Mesendoderm (in vitro differentiated cells): Measurements from ENCODE around the gene GMDS.
A peak's percentile ranks its signal among the peaks of the same experiment; 100 is the strongest.

Experiments used
- DNase-seq: peaks from one replicate; pipeline ENCODE4 v3.0.0; 2013
- H2AK5ac ChIP-seq: 2 replicates; pipeline ENCODE4 v1.6.1; 2013; ENCODE audit warnings: low read length, inconsistent platforms
- H2BK120ac ChIP-seq: 2 replicates; pipeline ENCODE4 v1.6.1; 2013; ENCODE audit warnings: low read depth, mild to moderate bottlenecking, low read length, moderate library complexity, mixed read lengths
- H2BK15ac ChIP-seq: replicated peaks from 2 replicates; pipeline ENCODE4 v1.6.1; 2013; ENCODE audit warnings: low read depth, mild to moderate bottlenecking, moderate library complexity
- H2BK5ac ChIP-seq: 2 replicates; pipeline ENCODE4 v1.6.1; 2013; ENCODE audit warnings: low read length, inconsistent platforms
- H3K18ac ChIP-seq: 2 replicates; pipeline ENCODE4 v1.6.1; 2013; ENCODE audit warnings: mild to moderate bottlenecking, low read length, mixed read lengths
- H3K23ac ChIP-seq: one replicate; pipeline ENCODE4 v1.6.1; 2013; ENCODE audit warnings: low read length
- H3K27ac ChIP-seq: 2 replicates; pipeline ENCODE4 v1.5.1; 2013; ENCODE audit warnings: low read depth, mild to moderate bottlenecking, inconsistent platforms, low read length, moderate library complexity
- H3K27me3 ChIP-seq: 2 replicates; pipeline ENCODE4 v1.6.1; 2013; ENCODE audit warnings: low read length, control low read depth, mild to moderate bottlenecking, inconsistent platforms; ENCODE audit not compliant: insufficient read depth, poor library complexity
- H3K36me3 ChIP-seq: 2 replicates; pipeline ENCODE4 v1.6.1; 2013; ENCODE audit warnings: low read length, inconsistent platforms; ENCODE audit not compliant: control insufficient read depth, insufficient read depth
- H3K4ac ChIP-seq: one replicate; pipeline ENCODE4 v1.6.1; 2013; ENCODE audit warnings: low read depth, mild to moderate bottlenecking, low read length, moderate library complexity
- H3K4me1 ChIP-seq: 2 replicates; pipeline ENCODE4 v1.6.1; 2013; ENCODE audit warnings: low read depth, low read length, inconsistent platforms; ENCODE audit not compliant: control insufficient read depth
- H3K4me2 ChIP-seq: 2 replicates; pipeline ENCODE4 v1.6.1; 2013; ENCODE audit warnings: low read length
- H3K4me3 ChIP-seq: 2 replicates; pipeline ENCODE4 v1.5.1; 2013; ENCODE audit warnings: mild to moderate bottlenecking, low read length
- H3K56ac ChIP-seq: one replicate; pipeline ENCODE4 v1.6.1; 2013; ENCODE audit warnings: low read length
- H3K79me1 ChIP-seq: 2 replicates; pipeline ENCODE4 v1.6.1; 2013; ENCODE audit warnings: low read length, inconsistent platforms
- H3K79me2 ChIP-seq: 2 replicates; pipeline ENCODE4 v1.6.1; 2013; ENCODE audit warnings: mild to moderate bottlenecking, low read length; ENCODE audit not compliant: control insufficient read depth, insufficient read depth
- H3K9ac ChIP-seq: 2 replicates; pipeline ENCODE4 v1.6.1; 2013; ENCODE audit warnings: low read length, inconsistent platforms
- H4K5ac ChIP-seq: one replicate; pipeline ENCODE4 v1.6.1; 2013; ENCODE audit warnings: low read length
- H4K8ac ChIP-seq: one replicate; pipeline ENCODE4 v1.6.1; 2013; ENCODE audit warnings: low read depth, mild to moderate bottlenecking, control low read depth, low read length, moderate library complexity
- WGBS: extraction: QIAGEN DNeasy Blood & Tissue Kit; methylation state at CpG from one replicate; pipeline ENCODE4 v1.1.7; 2013; ENCODE audit warnings: low lambda C conversion rate, missing lambda C conversion rate; ENCODE audit not compliant: insufficient coverage; ENCODE audit errors: extremely low coverage; 5-methylcytosine and 5-hydroxymethylcytosine counted together

Gene GMDS

GRCh38 chr6:1738558-1739081, 506.8 kb downstream of the GMDS start:
- no peak overlapping the region for H4K5ac ChIP-seq
- H3K56ac ChIP-seq, result no peak overlapping the region
- H2BK15ac ChIP-seq, result no peak overlapping the region
- H3K18ac ChIP-seq, result no peak overlapping the region
- H2BK5ac ChIP-seq, result no peak overlapping the region
- H3K23ac ChIP-seq, result no peak overlapping the region
- H3K27me3 ChIP-seq, result no peaks in the 10 kb centered on the region
- H2AK5ac ChIP-seq, result no peak overlapping the region
- H3K4me2 ChIP-seq, result no peak overlapping the region
- no peak for DNase-seq
- no peaks in the 10 kb centered on the region for H3K79me2 ChIP-seq
- H3K4ac ChIP-seq, result no peak overlapping the region
- H4K8ac ChIP-seq, result no peak overlapping the region
- no peak overlapping the region for H3K4me3 ChIP-seq
- no peaks in the 10 kb centered on the region for H3K36me3 ChIP-seq
- no peak overlapping the region for H3K27ac ChIP-seq
- H3K4me1 ChIP-seq, result no peaks in the 10 kb centered on the region
- no CpG with 5 or more reads among the region's 6 CpGs for WGBS
- no peak overlapping the region for H3K9ac ChIP-seq
- no peaks in the 10 kb centered on the region for H3K79me1 ChIP-seq
- no peak overlapping the region for H2BK120ac ChIP-seq

GRCh38 chr6:1737463-1738311, 507.7 kb downstream of the GMDS start:
- Histone ChIP-seq H3K36me3 (no peaks in the 10 kb centered on the region), H3K4me3 (no peak overlapping the region), H2BK120ac (no peak overlapping the region), H3K18ac (no peak overlapping the region), H3K27ac (no peak overlapping the region), H3K4me2 (no peak overlapping the region), H3K4me1 (no peaks in the 10 kb centered on the region), H3K4ac (no peak overlapping the region), H4K5ac (no peak overlapping the region), H2BK15ac (no peak overlapping the region), H2AK5ac (no peak overlapping the region), H3K79me2 (no peaks in the 10 kb centered on the region), H3K79me1 (no peaks in the 10 kb centered on the region), H2BK5ac (no peak overlapping the region), H3K9ac (no peak overlapping the region), H3K56ac (peak overlapping the region; percentile 30), H3K27me3 (no peaks in the 10 kb centered on the region), H4K8ac (no peak overlapping the region), H3K23ac (no peak overlapping the region)
- DNase-seq, result no peak
- no CpG with 5 or more reads among the region's 6 CpGs for WGBS

- Histone ChIP-seq H2BK120ac (no peak overlapping the region), H4K5ac (no peak overlapping the region), H3K9ac (no peak overlapping the region), H2BK5ac (no peak overlapping the region), H3K27me3 (no peaks in the 10 kb centered on the region), H3K18ac (no peak overlapping the region), H3K56ac (no peak overlapping the region), H3K4me2 (no peak overlapping the region), H3K4ac (no peak overlapping the region), H3K4me3 (no peak overlapping the region), H3K36me3 (no peaks in the 10 kb centered on the region), H2AK5ac (no peak overlapping the region), H3K79me1 (no peaks in the 10 kb centered on the region), H2BK15ac (no peak overlapping the region), H4K8ac (no peak overlapping the region), H3K23ac (no peak overlapping the region), H3K79me2 (no peaks in the 10 kb centered on the region), H3K27ac (no peak overlapping the region), H3K4me1 (no peaks in the 10 kb centered on the region)
- DNase-seq, result peak; percentile 23
- WGBS, result no CpG with 5 or more reads among the region's 6 CpGs
Observed at GRCh38 chr6:1736346-1737105, 508.9 kb downstream of the GMDS start.

- Histone ChIP-seq H4K8ac (no peak overlapping the region), H3K27me3 (no peaks in the 10 kb centered on the region), H2AK5ac (no peak overlapping the region), H2BK5ac (no peak overlapping the region), H2BK15ac (no peak overlapping the region), H3K79me1 (no peaks in the 10 kb centered on the region), H3K9ac (no peak overlapping the region), H4K5ac (no peak overlapping the region), H3K18ac (no peak overlapping the region), H3K23ac (no peak overlapping the region), H3K56ac (no peak overlapping the region), H3K36me3 (no peaks in the 10 kb centered on the region), H3K4ac (no peak overlapping the region), H3K27ac (no peak overlapping the region), H2BK120ac (no peak overlapping the region), H3K4me3 (no peak overlapping the region), H3K4me1 (no peaks in the 10 kb centered on the region), H3K4me2 (no peak overlapping the region), H3K79me2 (no peaks in the 10 kb centered on the region)
- no CpG with 5 or more reads among the region's 6 CpGs for WGBS
- no peak for DNase-seq
Observed at GRCh38 chr6:1735239-1735803, 510.1 kb downstream of the GMDS start.

GRCh38 chr6:1730882-1731281, 514.5 kb downstream of the GMDS start:
- Histone ChIP-seq H3K4me3 (no peak overlapping the region), H2BK5ac (peak overlapping the region; percentile 87), H3K23ac (no peak overlapping the region), H3K36me3 (no peaks in the 10 kb centered on the region), H4K5ac (no peak overlapping the region), H3K27ac (no peak overlapping the region), H3K79me2 (no peaks in the 10 kb centered on the region), H3K4ac (no peak overlapping the region), H2BK120ac (no peak overlapping the region), H3K79me1 (no peaks in the 10 kb centered on the region), H3K4me2 (no peak overlapping the region), H2AK5ac (no peak overlapping the region), H3K18ac (no peak overlapping the region), H4K8ac (no peak overlapping the region), H3K4me1 (peaks cover 11% of the 10 kb centered on the region), H3K27me3 (no peaks in the 10 kb centered on the region), H2BK15ac (no peak overlapping the region), H3K56ac (no peak overlapping the region), H3K9ac (no peak overlapping the region)
- no peak for DNase-seq
- no CpG with 5 or more reads among the region's 3 CpGs for WGBS
